Right renal cortex interstitium (tissue), 3 donors: ENCODE results near the gene TMOD3. TPM values are rescaled to one million over a fixed set of nuclear protein-coding genes. Genes with fewer than 3 reads are reported as not detected.
"Not testable (repeated sequence)": the region's sequence is repeated elsewhere in the genome, so short reads cannot be mapped to it uniquely, and the experiment has no call there.

Source experiments
- DNase-seq, 3 donors: peaks; one replicate each; pipeline ENCODE4 v3.0.0-alpha.2; 2013; ENCODE audit warnings: low read depth in 3 of 3, low spot score in 2 of 3
- polyA plus RNA-seq, 3 donors: library from polyadenylated mRNA; unstranded; fragments of 120-200 nt; gene quantifications; one replicate each; pipeline ENCODE4 v1.2.1, GENCODE V29; 2013; ENCODE audit not compliant: insufficient read length in 3 of 3

The TMOD3 gene
- polyA plus RNA-seq = 10 to 100 TPM; 53.4 to 56.1 (median 54.1) TPM

- peak; percentile 77 to 84 (median 83) for DNase-seq
Measured at GRCh38 chr15:51829376-51830275, at the start of gene TMOD3. TMOD3 (plus strand) TSS chr15:51829653; CDS start chr15:51862885, 33,232 bp downstream.

GRCh38 chr15:51780636-51781035 is 48.8 kb upstream of the TMOD3 start:
- DNase-seq = no peak

- DNase-seq = no peak
Measured at GRCh38 chr15:51781506-51781905, 47.9 kb upstream of the TMOD3 start.

- DNase-seq = no peak
Measured at GRCh38 chr15:51782357-51782896, 47.0 kb upstream of the TMOD3 start.

GRCh38 chr15:51783967-51784366 is 45.5 kb upstream of the TMOD3 start:
- no peak for DNase-seq

GRCh38 chr15:51787130-51787529 is 42.3 kb upstream of the TMOD3 start:
- DNase-seq = not testable (repeated sequence)

GRCh38 chr15:51792474-51792873 is 37.0 kb upstream of the TMOD3 start:
- not testable (repeated sequence) for DNase-seq

GRCh38 chr15:51793521-51794305 is 35.7 kb upstream of the TMOD3 start:
- DNase-seq = peak in 1 of 3 donors; percentile 9

GRCh38 chr15:51796847-51797401 is 32.5 kb upstream of the TMOD3 start:
- DNase-seq = no peak

GRCh38 chr15:51798281-51798680 is 31.2 kb upstream of the TMOD3 start:
- DNase-seq = no peak

GRCh38 chr15:51799282-51800252 is 29.9 kb upstream of the TMOD3 start:
- DNase-seq = no peak

GRCh38 chr15:51801391-51801835 is 28.0 kb upstream of the TMOD3 start:
- no peak for DNase-seq

- no peak for DNase-seq
Measured at GRCh38 chr15:51802593-51802992, 26.9 kb upstream of the TMOD3 start.

- DNase-seq = no peak
Measured at GRCh38 chr15:51803965-51804364, 25.5 kb upstream of the TMOD3 start.

GRCh38 chr15:51806123-51806522 is 23.3 kb upstream of the TMOD3 start:
- DNase-seq = no peak

GRCh38 chr15:51809457-51809856 is 20.0 kb upstream of the TMOD3 start:
- no peak for DNase-seq

GRCh38 chr15:51812598-51812997 is 16.9 kb upstream of the TMOD3 start:
- no peak for DNase-seq

GRCh38 chr15:51814606-51815005 is 14.8 kb upstream of the TMOD3 start:
- no peak for DNase-seq

- DNase-seq = no peak
Measured at GRCh38 chr15:51816611-51817010, 12.8 kb upstream of the TMOD3 start.

GRCh38 chr15:51818150-51818549 is 11.3 kb upstream of the TMOD3 start:
- no peak for DNase-seq
